ENCODE results near the gene OXNAD1.

DNA sequence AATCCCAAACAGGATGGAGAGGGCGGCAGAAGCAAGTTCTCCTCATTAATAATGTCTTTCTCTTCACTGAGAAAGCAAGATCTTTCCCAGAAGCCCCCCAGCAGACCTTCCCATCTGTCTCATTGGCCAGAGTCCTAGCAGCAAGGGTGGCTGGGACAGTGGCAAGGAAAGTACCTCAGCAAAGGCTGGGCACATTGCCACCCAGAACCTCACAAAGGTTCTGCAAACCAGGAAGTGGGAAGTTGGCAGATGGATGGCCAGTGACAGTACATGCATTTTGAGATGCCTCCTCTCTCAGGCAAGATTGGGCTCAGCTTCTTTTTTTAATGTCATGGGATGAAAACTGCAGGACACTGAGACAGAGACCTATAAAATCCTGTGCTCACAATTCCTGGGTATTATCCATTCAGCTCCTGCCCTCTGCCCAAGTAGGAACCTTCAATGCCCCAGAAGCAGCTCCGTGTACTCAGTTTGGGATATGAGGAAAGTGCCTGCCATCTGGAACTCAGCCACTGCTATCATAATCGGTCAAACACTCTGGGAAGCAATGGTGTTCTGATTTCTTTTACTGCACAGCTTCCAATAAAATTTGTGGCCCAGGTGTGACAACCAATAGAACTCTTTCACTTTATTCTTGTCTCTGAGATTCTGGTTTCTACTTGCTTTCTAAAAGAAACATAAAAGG is 25.8 kb upstream of the OXNAD1 start:
- TF ChIP-seq, protein P1, sequence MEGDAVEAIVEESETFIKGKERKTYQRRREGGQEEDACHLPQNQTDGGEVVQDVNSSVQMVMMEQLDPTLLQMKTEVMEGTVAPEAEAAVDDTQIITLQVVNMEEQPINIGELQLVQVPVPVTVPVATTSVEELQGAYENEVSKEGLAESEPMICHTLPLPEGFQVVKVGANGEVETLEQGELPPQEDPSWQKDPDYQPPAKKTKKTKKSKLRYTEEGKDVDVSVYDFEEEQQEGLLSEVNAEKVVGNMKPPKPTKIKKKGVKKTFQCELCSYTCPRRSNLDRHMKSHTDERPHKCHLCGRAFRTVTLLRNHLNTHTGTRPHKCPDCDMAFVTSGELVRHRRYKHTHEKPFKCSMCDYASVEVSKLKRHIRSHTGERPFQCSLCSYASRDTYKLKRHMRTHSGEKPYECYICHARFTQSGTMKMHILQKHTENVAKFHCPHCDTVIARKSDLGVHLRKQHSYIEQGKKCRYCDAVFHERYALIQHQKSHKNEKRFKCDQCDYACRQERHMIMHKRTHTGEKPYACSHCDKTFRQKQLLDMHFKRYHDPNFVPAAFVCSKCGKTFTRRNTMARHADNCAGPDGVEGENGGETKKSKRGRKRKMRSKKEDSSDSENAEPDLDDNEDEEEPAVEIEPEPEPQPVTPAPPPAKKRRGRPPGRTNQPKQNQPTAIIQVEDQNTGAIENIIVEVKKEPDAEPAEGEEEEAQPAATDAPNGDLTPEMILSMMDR (IDR thresholded peaks at IDR 0.05) = no peak
- TF ChIP-seq POLR2AphosphoS5 (IDR thresholded peaks at IDR 0.05) = no peak
- no peak for TF ChIP-seq POLR2A (IDR thresholded peaks at IDR 0.05)
